ENCODE measurements around the gene ARSG.
A peak's percentile ranks its signal among the peaks of the same experiment; 100 is the strongest.

ARSG gene

DNA sequence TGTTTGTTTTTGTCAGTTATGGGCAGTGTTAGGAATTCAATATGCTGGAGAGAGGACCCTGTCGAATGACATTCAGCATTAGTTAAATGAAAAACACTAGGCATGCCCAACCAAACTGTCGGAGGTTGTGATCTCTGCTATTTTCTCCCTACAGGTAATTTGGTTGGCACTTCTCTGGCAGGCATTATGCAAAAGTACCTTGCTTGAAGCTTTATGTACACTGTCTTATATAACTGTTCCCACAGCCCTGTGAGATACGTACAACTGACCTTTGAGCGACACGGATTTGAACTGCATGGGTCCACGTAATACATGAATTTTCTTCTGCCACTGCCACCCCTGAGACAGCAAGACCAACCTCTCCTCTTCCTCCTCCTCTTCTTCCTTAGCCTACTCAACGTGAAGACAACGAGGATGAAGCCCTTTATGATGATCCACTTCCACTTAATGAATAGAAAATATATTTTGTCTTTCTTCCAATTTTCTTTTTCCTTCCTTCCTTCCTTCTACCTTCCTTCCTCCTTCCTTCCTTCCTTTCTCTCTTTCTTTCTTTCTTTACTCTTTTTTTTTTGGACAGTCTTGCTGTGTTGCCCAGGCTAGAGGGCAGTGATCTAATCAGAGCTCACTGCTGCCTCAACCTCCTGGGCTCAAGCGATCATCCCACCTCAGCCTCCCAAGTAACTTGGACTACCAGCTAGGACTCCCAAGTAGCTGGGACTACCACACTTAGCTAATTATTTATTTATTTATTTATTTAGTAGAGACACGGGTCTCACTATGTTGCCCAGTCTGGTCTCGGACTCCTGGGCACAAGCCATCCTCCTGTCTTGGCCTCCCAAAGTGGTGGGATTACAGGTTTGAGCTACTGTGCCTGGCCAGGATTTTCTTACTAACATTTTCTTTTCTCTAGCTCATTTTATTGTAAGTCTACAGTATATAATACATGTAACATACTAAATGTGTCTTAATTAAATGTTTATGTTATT is 88.7 kb downstream of the ARSG start:
- DNase-seq, result no peak

DNA sequence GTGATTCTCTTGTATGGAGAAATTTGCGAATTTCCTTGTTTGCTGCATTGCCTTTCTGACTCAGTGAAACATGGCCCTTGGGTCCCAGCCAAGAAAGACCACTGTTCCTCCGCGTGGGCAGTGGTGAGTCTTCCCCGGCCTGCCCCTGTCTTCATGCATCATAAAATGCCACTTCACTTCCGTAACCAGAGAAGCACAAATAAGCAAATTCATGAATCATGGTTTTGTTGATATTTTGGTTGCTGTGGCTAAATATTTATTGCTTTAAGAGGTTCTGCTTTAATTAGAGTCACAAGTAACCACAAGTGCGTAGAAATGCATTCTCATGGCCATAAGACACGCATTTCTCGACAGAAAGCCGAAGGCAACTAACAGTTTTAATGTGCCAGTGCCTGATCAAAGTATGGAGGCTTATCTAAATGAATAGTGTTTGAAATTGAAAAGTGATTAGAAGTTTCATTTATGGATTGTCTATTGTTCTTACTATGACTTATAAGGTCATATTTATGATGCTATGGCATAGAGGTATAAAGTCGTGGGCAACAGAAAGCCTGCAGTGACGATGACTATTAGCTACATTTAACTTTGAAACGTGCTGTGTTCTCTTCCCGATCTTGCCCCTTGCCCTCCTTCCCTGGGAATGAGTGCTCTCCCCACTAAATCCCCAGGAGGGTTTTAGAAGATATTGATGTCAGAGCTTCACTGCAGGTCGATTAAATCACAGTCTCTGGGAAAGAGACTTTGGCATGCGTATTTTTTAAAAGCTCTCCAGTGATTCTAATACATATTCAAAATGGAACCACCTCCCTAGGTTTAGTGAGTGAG is 90.0 kb downstream of the ARSG start:
- DNase-seq, result peak in 1 of 2 donors; percentile 29

DNA sequence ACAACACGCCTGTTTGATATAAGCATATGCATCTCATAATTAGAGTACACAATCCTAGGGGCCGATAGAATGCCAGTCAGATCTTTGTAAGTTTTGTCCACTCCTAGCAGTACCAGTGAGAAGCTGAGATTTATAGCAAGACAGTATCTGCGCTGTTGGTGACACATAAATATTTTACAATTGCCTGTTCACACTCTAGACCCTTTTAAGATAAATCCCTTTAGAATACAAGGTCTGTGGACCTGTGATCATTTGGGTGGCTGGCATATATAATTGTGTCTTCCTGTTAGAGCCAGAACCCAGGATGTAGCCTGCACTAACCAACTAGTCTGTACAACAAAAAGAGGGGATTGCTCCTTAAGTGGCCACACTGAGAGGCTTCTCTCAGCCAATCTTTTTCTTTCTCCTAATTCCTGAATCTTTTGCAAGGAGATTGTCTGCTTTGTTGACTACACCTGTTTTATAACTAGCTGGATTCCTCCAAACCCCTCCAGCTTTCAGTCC is 91.3 kb downstream of the ARSG start:
- no peak for DNase-seq

DNA sequence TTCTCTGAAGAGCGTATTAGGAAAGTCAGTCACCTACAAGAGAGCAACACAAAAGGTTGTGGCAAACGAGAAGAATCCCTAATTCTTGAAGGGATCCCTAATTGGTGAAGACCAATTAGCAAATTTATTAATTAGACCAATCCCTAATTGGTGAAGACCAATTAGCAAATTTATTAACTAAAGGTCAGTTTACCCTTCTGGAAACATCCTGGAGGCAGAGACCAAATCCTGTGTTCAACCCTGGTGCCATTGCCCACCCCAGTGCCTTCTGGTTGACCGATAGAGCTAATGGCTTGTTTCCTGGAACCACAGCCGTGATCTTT is 91.8 kb downstream of the ARSG start:
- no peak for DNase-seq

DNA sequence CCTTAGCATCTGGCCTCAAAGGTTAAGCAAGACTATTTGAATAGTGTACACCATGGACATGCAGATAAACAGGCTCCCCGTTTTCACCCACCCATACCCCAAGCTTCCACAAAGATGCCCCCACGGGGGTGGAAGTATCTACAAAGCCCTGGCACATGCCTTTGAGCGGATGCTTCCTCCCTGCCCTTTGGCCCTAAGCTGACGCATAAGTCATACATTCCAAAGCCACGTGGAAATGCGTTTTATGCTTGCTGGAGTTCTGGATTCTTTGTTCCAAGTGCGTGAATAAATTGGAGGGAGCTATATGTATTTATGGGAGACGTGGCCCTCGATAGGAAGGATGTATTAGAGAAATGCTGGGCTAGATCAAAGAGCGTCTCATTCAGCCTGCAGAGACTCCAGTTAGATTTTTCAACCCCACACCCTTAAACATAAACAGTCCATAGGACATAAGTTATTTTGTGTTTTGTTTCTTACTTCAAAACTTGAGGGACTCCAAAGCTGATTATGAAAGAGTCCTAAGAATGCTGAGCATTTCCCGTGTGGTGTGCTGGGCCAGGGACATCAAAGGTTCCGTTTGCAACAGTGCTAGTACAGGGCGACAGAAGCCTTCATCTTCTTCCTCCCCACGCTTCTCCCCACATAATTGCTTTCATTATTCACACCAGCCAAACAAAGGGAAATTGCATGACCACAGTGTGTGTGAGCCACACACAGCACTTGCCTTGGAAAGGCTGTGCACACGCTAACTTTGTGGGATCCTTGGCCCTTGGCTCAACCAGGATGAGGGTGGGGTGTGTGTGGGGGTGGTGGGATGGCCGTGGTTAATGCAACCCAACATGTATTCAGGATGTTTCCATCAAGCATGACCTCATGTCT is 92.4 kb downstream of the ARSG start:
- DNase-seq, result no peak

DNA sequence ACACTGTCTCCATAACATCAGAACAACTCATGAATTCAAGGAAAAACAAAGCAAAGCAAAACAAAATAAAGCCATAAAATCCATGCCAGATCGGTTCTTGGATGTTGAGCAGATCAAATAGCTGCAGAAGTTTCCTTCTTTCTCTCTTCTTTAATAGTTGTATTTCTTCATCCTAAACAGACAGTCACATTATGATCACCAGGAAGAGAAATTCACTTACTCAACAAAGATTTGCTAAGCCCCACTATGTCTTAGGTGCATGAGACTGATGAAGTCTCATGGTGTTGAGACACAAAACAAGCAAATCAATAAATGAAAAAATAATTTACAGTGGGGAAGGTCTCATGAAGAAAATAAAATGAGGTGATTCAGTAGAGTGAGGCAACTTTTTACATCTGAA is 93.2 kb downstream of the ARSG start:
- DNase-seq, result no peak

DNA sequence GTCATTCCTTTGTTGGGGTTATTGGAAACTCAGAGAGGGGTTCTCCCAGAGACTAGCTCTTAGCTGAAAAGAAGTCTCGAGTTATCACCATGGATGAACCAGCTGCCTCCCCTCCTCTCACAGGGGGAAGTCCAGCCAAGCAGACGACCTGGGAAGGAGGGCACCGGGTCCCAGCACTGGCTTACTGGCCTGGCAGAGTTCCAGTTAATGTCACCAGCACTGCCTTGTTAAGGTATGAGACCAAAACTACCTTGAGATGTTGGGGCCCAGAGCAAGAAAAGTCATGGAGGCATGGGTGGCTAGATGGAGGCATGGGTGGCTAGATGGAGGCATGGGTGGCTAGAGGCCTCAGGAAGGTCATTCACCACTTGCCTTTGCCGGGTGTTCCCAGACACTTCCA is 93.6 kb downstream of the ARSG start:
- DNase-seq, result no peak

DNA sequence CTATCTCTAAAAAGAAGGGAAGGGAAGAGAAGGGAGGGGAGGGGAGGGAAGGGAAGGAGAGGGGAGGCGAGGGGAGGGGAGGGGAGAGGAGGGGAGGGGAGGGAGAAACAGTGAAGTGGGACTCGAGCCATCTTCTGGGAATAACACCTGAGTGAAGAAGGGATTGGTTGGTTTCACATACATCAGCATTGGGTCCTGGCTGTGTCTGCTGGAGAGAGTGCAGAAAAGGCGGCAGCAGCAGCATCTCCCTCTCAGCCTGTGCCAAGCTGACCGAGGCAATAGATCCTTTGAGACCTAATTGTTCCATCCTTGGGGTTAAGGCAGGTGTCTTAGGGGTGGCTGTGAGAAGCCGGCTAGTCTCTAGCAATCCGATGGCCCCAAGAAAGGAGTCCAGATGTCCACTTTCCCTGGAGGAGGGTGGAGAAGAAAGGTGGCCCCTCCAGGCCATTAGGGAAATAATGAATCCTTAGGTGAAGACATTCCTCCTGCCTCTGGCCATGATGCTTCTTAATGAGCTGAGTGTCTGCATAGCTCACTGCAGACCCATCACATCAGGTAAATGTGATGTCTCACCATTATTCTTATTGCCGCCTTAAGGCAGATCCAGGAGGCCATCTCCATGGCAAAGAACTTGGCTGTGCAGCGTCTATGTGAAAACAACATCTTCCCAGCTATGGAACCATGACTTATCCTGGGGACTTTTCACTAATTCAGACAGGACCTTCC is 94.4 kb downstream of the ARSG start:
- DNase-seq, result no peak

DNA sequence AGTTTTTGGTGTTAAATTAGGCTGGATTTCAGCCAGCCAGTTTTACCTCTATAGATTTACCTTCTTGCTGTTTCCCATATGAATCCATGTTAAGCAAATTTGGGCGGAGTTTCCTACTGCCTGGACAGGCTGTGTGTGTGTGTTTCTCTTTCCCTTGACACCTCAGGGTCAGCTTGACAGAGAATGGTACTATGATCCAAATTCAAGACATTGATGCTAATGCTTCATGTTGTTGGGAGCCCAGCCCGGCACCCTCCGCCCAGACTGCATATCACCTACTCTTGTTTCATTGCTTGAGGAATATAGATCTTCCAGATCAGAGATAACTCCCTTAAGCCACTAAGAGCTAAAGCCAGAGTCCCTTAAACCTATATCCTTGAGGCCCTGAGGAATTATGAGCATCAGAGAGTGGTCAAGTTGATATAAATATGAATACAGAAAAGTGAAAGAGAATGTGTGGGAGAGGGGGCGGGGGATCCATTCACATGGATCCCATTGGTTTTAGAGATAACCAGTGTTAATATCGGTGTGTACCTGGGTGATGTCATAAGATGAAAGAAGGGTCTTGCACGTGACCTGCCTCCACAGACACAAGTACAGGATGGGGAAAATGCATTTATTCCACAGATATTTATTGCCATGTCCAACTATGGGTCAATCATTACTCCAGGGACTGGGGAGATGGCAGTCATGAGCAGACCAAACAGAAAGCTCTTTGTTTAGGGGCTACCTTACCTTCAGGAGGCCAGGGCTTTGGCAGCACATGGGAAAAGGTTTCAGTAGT is 96.3 kb downstream of the ARSG start:
- DNase-seq, result no peak

DNA sequence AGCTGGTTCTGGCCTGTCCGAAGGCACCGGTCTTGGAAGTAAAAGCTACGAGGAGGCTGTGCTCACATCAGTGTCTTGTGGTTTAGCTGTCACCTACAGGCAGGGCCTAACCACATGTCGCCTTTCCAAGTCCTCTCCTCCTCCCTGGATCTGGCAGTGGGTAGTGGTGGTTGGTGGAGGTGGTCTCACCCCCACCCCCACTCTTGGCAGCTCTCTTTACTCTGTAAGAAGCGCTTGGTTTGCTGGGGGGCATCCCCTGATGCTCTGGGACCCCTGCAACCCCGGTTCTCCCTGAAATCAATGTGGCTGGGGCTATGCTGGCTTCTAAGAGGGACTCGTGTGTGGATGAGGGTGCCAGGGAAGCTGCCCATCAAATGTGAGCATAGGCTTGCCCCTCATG is 97.7 kb downstream of the ARSG start:
- DNase-seq, result no peak

DNA sequence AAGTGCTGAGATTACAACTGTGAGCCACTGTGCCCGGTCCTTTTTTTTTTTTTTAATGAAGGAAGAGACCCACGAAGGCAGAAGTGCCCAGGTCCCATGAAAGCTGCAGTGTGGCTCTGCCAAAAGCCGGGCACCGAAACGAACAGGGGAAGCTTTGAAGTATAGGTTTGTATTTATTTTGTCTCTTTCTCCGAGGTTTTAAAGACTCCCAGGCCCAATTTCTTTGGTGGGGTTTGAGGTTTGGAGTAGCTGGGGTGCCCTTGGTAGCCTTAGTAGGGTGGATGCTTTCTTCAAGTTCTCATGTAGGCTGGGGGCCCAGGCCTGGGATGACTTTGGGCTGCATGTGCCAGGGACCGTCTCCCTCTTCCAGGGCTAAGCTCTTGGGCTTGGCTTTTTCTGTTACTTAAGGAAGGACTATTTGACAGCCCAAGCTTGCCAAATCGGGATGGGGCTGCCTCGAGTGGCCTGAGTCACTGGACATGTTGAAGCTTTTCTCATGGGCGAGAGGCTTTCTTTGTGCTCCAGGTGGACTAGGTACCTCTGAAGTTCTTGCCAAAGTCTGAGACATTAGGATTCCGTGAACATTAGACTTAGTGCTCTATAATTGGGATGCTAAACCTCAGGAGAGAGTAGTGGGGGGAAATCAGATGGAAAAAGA is 99.7 kb downstream of the ARSG start:
- DNase-seq, result no peak

DNA sequence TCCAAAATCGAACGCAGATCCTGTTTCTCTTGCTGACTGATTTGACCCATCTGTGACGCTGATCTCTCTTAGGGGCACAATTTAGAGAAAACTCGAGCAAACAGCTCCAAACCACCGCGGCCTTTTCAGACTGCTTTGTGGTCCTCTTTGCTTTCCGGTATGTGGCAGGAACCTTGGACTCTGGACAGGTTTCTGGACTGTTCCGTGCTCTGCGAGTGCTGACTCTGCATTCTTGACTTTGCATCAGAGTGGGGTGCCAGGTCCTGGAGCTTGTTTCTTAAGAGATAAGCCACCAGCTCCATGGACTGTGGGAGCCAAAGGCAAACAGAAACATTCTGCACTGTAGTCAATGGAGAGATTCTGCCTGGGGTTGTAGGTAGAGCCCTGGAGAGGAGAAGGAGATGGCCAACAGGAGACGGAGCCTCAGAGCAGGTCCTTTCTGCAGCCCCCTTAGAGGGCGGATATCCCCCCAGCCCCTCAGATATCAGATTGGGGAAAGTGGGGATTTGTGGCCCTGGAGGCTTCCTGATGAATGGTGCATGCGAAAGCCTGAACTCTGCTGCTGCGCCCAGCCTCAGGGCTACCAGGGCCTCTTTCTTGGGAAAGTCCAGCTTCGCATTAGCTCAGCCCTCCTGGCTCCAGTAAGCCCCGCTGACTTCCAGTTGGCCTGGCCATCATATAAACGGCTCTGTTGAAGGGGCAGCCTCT is 100.4 kb downstream of the ARSG start:
- no peak for DNase-seq

DNA sequence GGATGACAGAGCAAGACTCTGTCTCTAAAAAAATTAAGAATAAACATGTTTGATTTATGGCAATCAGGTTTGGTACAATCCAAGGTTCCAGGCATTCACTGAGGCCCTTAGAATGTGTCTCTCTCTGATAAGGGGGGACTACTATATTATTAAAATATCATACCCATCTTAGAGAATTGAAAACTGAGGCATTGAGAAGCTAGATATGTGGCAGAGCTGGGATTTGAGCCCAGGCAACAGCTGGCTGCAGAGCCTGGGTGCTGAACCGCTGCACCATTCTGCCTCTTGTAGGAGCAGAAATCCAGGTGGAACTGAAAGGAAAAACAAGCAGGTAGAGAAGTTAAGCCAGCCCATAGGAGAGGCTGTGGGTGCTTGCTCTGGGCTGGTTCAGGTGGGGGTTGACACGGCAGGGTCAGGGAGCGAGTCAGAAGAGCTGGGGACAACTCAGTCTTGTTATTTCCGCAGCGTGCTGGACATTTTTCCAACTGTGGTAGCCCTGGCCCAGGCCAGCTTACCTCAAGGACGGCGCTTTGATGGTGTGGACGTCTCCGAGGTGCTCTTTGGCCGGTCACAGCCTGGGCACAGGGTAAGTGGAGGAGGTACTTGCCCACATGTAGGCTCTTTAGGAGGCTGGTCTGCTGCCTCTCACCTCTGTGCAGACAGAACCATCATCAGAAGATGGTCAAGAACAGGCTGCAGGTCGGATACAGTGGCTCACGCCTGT is 103.5 kb downstream of the ARSG start:
- no peak for DNase-seq

DNA sequence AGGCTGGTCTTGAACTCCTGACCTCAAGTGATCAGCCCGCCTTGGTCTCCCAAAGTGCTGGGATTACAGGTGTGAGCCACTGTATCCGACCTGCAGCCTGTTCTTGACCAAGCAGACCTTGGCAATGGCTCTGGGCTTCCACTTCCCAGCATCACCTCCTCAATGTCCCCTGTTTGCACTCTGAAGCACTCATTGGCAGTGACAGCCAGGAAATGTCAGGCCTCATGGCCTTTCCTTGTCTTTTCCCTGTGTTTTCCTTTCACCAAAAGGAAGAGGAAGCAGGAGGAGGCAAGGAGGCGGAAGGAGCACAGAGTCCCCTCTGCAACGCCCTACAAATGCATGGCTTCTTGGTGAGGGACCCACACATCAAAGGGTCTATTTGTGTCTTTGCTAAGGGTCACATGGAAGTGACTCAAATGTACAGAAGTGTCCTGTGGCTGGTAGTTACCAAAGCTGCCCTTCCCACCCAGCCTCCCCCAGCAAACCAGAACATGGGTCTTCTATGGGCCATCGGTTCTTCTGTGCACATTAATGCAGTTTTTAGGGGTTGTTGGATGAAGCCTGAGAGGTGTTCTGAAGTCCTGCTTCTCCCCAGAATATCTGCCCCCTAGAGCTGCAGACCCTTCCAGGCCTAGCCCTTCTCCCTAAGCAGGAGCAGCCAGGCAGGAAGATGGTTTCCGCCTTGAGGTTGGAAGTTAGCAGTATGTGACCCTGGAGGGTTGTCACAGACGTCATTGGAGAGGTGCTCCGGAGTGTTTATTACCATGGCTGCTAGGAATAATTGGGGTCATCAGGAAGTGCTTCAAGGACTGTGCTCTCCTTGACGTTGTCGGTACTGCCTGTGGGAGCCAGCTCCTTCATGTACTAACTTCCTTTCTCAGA is 105.2 kb downstream of the ARSG start:
- DNase-seq, result no peak

DNA sequence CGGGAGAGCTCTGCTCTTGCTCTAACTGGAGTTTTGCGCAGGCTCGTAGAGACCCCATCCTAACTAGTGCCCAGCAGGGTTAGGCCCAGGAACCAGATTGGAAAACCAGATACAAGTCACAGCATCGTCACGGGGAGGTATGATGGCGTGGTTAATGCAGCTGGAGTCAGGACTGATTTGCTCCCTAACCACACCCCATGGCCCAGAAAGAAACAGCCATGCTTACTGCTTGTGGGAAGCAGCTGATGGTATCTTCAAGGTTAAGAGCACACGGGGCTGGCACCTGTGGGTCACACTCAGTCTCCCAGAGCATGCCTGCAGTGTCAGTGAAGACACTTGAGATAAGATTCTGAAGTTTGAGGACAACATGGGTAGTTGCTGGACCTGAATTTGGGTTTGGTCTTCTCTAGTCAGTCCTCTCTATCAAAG is 105.8 kb downstream of the ARSG start:
- no peak for DNase-seq

DNA sequence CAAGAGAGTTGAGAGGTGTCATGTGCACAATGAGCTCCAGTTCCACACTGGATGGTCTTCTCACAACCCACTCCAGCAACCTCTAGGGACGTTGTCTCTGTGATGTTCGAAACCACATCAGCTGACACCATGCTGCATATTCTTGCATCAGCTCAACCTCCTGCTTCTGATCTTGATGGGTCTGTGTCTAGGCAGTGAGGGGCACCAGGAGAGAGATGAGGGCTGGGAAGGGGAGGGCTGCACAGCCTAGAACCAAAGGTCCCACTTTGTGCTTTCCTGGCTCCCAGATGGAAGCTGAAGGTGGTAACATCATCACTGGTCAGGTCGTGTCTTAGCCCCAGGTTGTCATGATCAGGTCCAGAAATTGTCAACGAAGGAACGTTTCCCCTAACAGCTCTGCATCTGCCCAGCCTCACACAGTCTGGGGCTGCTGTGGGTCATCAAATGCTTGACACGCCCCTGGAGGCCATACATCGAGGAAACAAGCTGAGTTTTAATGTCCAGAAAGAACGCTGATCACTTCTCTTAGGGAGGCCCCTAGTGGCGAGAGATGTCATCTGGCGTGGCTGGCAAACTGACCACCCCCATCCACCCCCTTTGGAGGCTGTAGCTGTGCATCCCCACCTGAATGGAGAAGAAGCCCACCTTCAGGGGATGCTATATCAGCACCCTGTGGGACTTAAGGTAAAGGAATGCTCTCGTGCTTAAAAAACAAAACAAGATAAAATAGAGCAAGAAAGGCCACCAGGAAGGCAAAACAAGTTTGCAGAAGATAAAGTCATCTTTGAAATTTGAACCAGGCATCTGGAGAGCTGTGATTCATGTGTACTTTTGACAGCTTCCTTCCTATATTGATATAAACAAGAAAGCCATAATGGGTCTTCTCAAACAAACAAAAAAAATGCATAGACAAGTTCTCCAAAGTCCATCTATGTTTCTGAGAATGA is 107.7 kb downstream of the ARSG start:
- peak in 1 of 2 donors; percentile 19 for DNase-seq
